IMR-90 (cell line): Measurements from ENCODE around the gene SLC26A6. TPM values are rescaled to one million over a fixed set of nuclear protein-coding genes. Genes with fewer than 3 reads are reported as not detected.

Source experiments
- ATAC-seq: fragments of 200-7000 bp; cut with Tn5 transposase; 2 replicates; pipeline ENCODE4 v1.9.1; 2020; ENCODE audit warnings: low read depth, mild to moderate bottlenecking, moderate library complexity
- BruUV-seq: library from RNA; stranded (reverse); fragments of 400-500 nt; replicated peaks from 2 replicates; lab custom pipeline; 2021; lab: Mats Ljungman, UMichigan
- CTCF ChIA-PET: fragments of 300-600 bp; formaldehyde crosslinking; extraction: SDS; loops from one replicate; lab custom pipeline; 2021; ENCODE audit warnings: antibody characterized with exemption; lab: Yijun Ruan, JAX
- POLR2A ChIA-PET: fragments of 300-600 bp; sonication (Branson Sonifier 250); formaldehyde crosslinking; loops from one replicate; lab custom pipeline; 2022; ENCODE audit warnings: antibody characterized with exemption; ENCODE audit not compliant: unreplicated experiment; lab: Charles Lee
- DNase-seq: peaks from one replicate; pipeline ENCODE4 v3.0.0; 2013
- H2AFZ ChIP-seq: replicated peaks from 2 replicates; pipeline ENCODE3; 2013; ENCODE audit warnings: low read length, mild to moderate bottlenecking; ENCODE audit not compliant: poor library complexity
- H2AK5ac ChIP-seq: 2 replicates; pipeline ENCODE4 v1.6.1; 2013; ENCODE audit warnings: low read depth, low read length, inconsistent platforms
- H2AK9ac ChIP-seq: replicated peaks from 2 replicates; pipeline ENCODE3; 2013; ENCODE audit warnings: mild to moderate bottlenecking, low read depth, low read length, moderate library complexity; ENCODE audit not compliant: poor library complexity
- H2BK120ac ChIP-seq: 2 replicates; pipeline ENCODE4 v1.6.1; 2013; ENCODE audit warnings: low read depth, low read length, inconsistent platforms
- H2BK15ac ChIP-seq: 3 replicates; pipeline ENCODE4 v1.6.1; 2013; ENCODE audit warnings: low read depth, low read length, inconsistent platforms
- H2BK20ac ChIP-seq: 2 replicates; pipeline ENCODE4 v1.6.1; 2013; ENCODE audit warnings: low read depth, mild to moderate bottlenecking, inconsistent platforms, low read length, moderate library complexity
- H2BK5ac ChIP-seq: 2 replicates; pipeline ENCODE4 v1.6.1; 2013; ENCODE audit warnings: mild to moderate bottlenecking, low read depth, low read length, inconsistent platforms; ENCODE audit not compliant: poor library complexity, severe bottlenecking
- H3K14ac ChIP-seq: replicated peaks from 2 replicates; pipeline ENCODE4 v1.6.1; 2013; ENCODE audit warnings: low read depth, low read length, inconsistent platforms
- H3K18ac ChIP-seq: 2 replicates; pipeline ENCODE4 v1.6.1; 2013; ENCODE audit warnings: low read depth, low read length, control low read depth
- H3K23ac ChIP-seq: 2 replicates; pipeline ENCODE4 v1.6.1; 2013; ENCODE audit warnings: low read depth, low read length, inconsistent platforms
- H3K27ac ChIP-seq: 2 replicates; pipeline ENCODE4 v1.5.1; 2013; ENCODE audit warnings: mild to moderate bottlenecking, control low read depth, low read length; ENCODE audit not compliant: insufficient read depth
- H3K27me3 ChIP-seq: 2 replicates; pipeline ENCODE4 v1.6.1; 2013; ENCODE audit warnings: low read length; ENCODE audit not compliant: control insufficient read depth, insufficient read depth
- H3K36me3 ChIP-seq: 2 replicates; pipeline ENCODE4 v1.6.1; 2013; ENCODE audit warnings: low read length, mixed read lengths; ENCODE audit not compliant: control insufficient read depth, insufficient read depth
- H3K4ac ChIP-seq: 2 replicates; pipeline ENCODE4 v1.6.1; 2013; ENCODE audit warnings: low read depth, low read length, inconsistent platforms
- H3K4me1 ChIP-seq: 2 replicates; pipeline ENCODE4 v1.6.1; 2013; ENCODE audit warnings: low read length, mixed read lengths; ENCODE audit not compliant: control insufficient read depth, insufficient read depth
- H3K4me2 ChIP-seq: 2 replicates; pipeline ENCODE4 v1.6.1; 2013; ENCODE audit warnings: low read depth, mild to moderate bottlenecking, control low read depth, low read length, moderate library complexity
- H3K4me3 ChIP-seq: 2 replicates; pipeline ENCODE4 v1.5.1; 2013; ENCODE audit warnings: low read depth, mild to moderate bottlenecking, control low read depth, low read length, moderate library complexity; ENCODE audit not compliant: insufficient read depth
- H3K56ac ChIP-seq: 2 replicates; pipeline ENCODE4 v1.6.1; 2013; ENCODE audit warnings: low read length, inconsistent platforms; ENCODE audit not compliant: insufficient read depth; ENCODE audit errors: extremely low read depth
- H3K79me1 ChIP-seq, 2 experiments: 2 replicates each; pipeline ENCODE4 v1.6.1; 2013; ENCODE audit warnings: low read length in 2 of 2, inconsistent platforms in 1 of 2, low read depth in 1 of 2
- H3K9ac ChIP-seq: 2 replicates; pipeline ENCODE4 v1.6.1; 2013; ENCODE audit warnings: low read depth, low read length, control low read depth
- H3K9me1 ChIP-seq: 2 replicates; pipeline ENCODE4 v1.6.1; 2013; ENCODE audit warnings: low read length, inconsistent platforms; ENCODE audit not compliant: insufficient read depth
- H3K9me3 ChIP-seq: 2 replicates; pipeline ENCODE4 v1.6.1; 2013; ENCODE audit warnings: low read length; ENCODE audit not compliant: control insufficient read depth, insufficient read depth
- H4K20me1 ChIP-seq: 2 replicates; pipeline ENCODE4 v1.6.1; 2013; ENCODE audit warnings: low read length, inconsistent platforms; ENCODE audit not compliant: insufficient read depth
- H4K5ac ChIP-seq: 2 replicates; pipeline ENCODE4 v1.6.1; 2013; ENCODE audit warnings: mild to moderate bottlenecking, low read depth, low read length, control low read depth
- H4K8ac ChIP-seq, 2 experiments: 2 replicates each; pipeline ENCODE4 v1.6.1; 2013; ENCODE audit warnings: low read depth in 2 of 2, low read length in 2 of 2, control low read depth in 1 of 2, inconsistent platforms in 1 of 2
- H4K91ac ChIP-seq: 2 replicates; pipeline ENCODE4 v1.6.1; 2013; ENCODE audit warnings: low read depth, low read length, inconsistent platforms; ENCODE audit not compliant: insufficient read depth
- BHLHE40 ChIP-seq: fragments of 150-350 bp; IDR thresholded peaks from 2 replicates; pipeline ENCODE4 v1.6.1; 2016; ENCODE audit warnings: mild to moderate bottlenecking, low read depth, low read length
- CEBPB ChIP-seq: IDR thresholded peaks from 2 replicates; pipeline ENCODE4 v1.6.1; 2012; ENCODE audit warnings: low read depth, low read length, improper control_type of control experiment
- CHD1 ChIP-seq: IDR thresholded peaks from 2 replicates; pipeline ENCODE4 v1.6.1; 2012; ENCODE audit warnings: low read depth, low read length, improper control_type of control experiment
- CTCF ChIP-seq: conservative IDR thresholded peaks from 2 replicates; pipeline ENCODE4 v1.5.1; 2012; ENCODE audit warnings: mild to moderate bottlenecking, low read depth, low read length, improper control_type of control experiment
- MAFK ChIP-seq: IDR thresholded peaks from 2 replicates; pipeline ENCODE4 v1.6.1; 2012; ENCODE audit warnings: low read depth, low read length, improper control_type of control experiment
- NFE2L2 ChIP-seq: fragments of 150-350 bp; IDR thresholded peaks from 2 replicates; pipeline ENCODE4 v1.6.1; 2016; ENCODE audit warnings: low read depth, mild to moderate bottlenecking, low read length
- RCOR1 ChIP-seq: IDR thresholded peaks from 2 replicates; pipeline ENCODE4 v1.6.1; 2012; ENCODE audit warnings: mild to moderate bottlenecking, low read length, improper control_type of control experiment; ENCODE audit not compliant: insufficient replicate concordance
- RFX5 ChIP-seq: IDR thresholded peaks from 2 replicates; pipeline ENCODE4 v1.8.0; 2012; ENCODE audit warnings: low read depth, mild to moderate bottlenecking, low read length, moderate library complexity
- WGBS, 2 experiments: methylation state at CpG; one replicate each; pipeline versions ENCODE4 v1.1.5 to v1.1.7; 2013; ENCODE audit warnings: missing lambda C conversion rate in 2 of 2; ENCODE audit not compliant: insufficient read length in 1 of 2; ENCODE audit errors: extremely low coverage in 2 of 2; 5-methylcytosine and 5-hydroxymethylcytosine counted together
- dilution Hi-C: fragments of 300-500 bp; cut with HindIII; formaldehyde crosslinking; loops from one replicate; pipeline ENCODE4 v1.14.3; 2018; ENCODE audit warnings: low sequenced_read_pairs; ENCODE audit not compliant: unreplicated experiment
- in situ Hi-C: fragments of 300-500 bp; cut with MboI; formaldehyde crosslinking; loops from 3 replicates; pipeline ENCODE4 v1.14.3; 2019; ENCODE audit warnings: low sequenced_read_pairs, inconsistent platforms, mixed read lengths
- intact Hi-C: fragments of 100-400 bp; cut with micrococcal nuclease; formaldehyde crosslinking; loops from 2 replicates; pipeline ENCODE4 v1.10.0; 2022
- polyA plus RNA-seq, 3 experiments: library from polyadenylated mRNA; depleted of rRNA; stranded (reverse); fragments of >200 nt; gene quantifications; 2 replicates each; pipeline ENCODE4 v1.2.3, GENCODE V29; 2012; ENCODE audit warnings: low replicate concordance in 1 of 3
- total RNA-seq: library from RNA; depleted of rRNA; stranded (reverse); fragments of >200 nt; gene quantifications from 2 replicates; pipeline ENCODE4 v1.2.3, GENCODE V29; 2012

SLC26A6 gene
- total and polyA plus RNA-seq, 2 of the 4 experiments (the other 2 are of a cell fraction): 11.8 to 34.3 TPM

- TF ChIP-seq MAFK (no peak), NFE2L2 (no peak)
Measured at GRCh38 chr3:48599509-48600285, 35.6 kb downstream of the SLC26A6 start (continued).

GRCh38 chr3:48599077-48599501 is 36.2 kb downstream of the SLC26A6 start:
- dilution Hi-C loops (no loop called here), in situ Hi-C loops (no loop called here), intact Hi-C loops (no loop called here)
- Histone ChIP-seq H4K20me1 (peaks cover 19% of the 10 kb centered on the region), H2AFZ (peak overlapping the region; percentile 79), H4K91ac (peak overlapping the region; percentile 82), H3K14ac (peak overlapping the region; percentile 77), H2AK5ac (peak overlapping the region; percentile 96), H3K18ac (peak overlapping the region; percentile 15), H2BK20ac (peak overlapping the region; percentile 87), H3K23ac (peak overlapping the region; percentile 89; the same call in 1 of the 2 replicates), H3K9me3 (no peaks in the 10 kb centered on the region), H4K5ac (peak overlapping the region; percentile 38), H2BK120ac (peak overlapping the region; percentile 85), H3K9me1 (peaks cover 42% of the 10 kb centered on the region), H3K27ac (peak overlapping the region; percentile 94), H3K79me1 (peaks cover 16 to 76% of the 10 kb centered on the region in 2 experiments; a peak in 3 of 4 replicates), H3K9ac (peak overlapping the region; percentile 40), H2BK15ac (peak overlapping the region; percentile 67; the same call in 2 of the 3 replicates), H3K4ac (peak overlapping the region; percentile 99), H4K8ac (peak overlapping the region; percentile 46 to 83), H2AK9ac (peak overlapping the region; percentile 90), H3K4me2 (peak overlapping the region; percentile 21), H3K36me3 (peaks cover 56% of the 10 kb centered on the region), H2BK5ac (peak overlapping the region; percentile 97), H3K27me3 (no peaks in the 10 kb centered on the region), H3K4me3 (no peak overlapping the region), H3K4me1 (peaks cover 53% of the 10 kb centered on the region), H3K56ac (peak overlapping the region; percentile 69)
- BruUV-seq: no TSS peak
- no peak for TF ChIP-seq CEBPB
- no peak for TF ChIP-seq BHLHE40
- no peak for TF ChIP-seq CHD1
- no peak for TF ChIP-seq CTCF
- TF ChIP-seq RCOR1: no peak
- TF ChIP-seq RFX5: no peak
- ChIA-PET POLR2A (interaction anchor here (0.6 kb wide), 1 partner anchor 12 kb away, joined by 5 read pairs; no protein-coding TSS in a partner anchor), CTCF (interaction anchor here (0.9 kb wide), 1 partner anchor 10 kb away, joined by 3 read pairs; the partner anchor contains the start of gene UQCRC1)
- 46% methylated on average over 5 of the region's 11 CpGs; no CpG with 5 or more reads in 1 of the 2 experiments for WGBS, 2 experiments
- DNase-seq: no peak
- ATAC-seq: no peak
